Smooth muscle cell of the brain vasculature (primary cell): ENCODE results near the gene HDAC4.

Experiments used
- DNase-seq: peaks from one replicate; pipeline ENCODE4 v3.0.0-alpha.2; 2012; ENCODE audit warnings: low read depth, low spot score

HDAC4 gene

GRCh38 chr2:239204136-239204875 lies 196.5 kb downstream of the HDAC4 start:
- DNase-seq = no peak

- DNase-seq = no peak
Observed at GRCh38 chr2:239203443-239204135, 197.2 kb downstream of the HDAC4 start.

GRCh38 chr2:239202836-239203235 lies 198.0 kb downstream of the HDAC4 start:
- DNase-seq = no peak

- DNase-seq = no peak
Observed at GRCh38 chr2:239202343-239202742, 198.5 kb downstream of the HDAC4 start.

- DNase-seq = no peak
Observed at GRCh38 chr2:239201884-239202283, 198.9 kb downstream of the HDAC4 start.

GRCh38 chr2:239201531-239201876 lies 199.3 kb downstream of the HDAC4 start:
- no peak for DNase-seq

- no peak for DNase-seq
Observed at GRCh38 chr2:239200646-239201530, 199.9 kb downstream of the HDAC4 start.

GRCh38 chr2:239199041-239199768 lies 201.6 kb downstream of the HDAC4 start:
- DNase-seq = peak; percentile 44

GRCh38 chr2:239198221-239198620 lies 202.6 kb downstream of the HDAC4 start:
- DNase-seq = no peak

GRCh38 chr2:239197146-239197545 lies 203.7 kb downstream of the HDAC4 start:
- DNase-seq = no peak

- DNase-seq = no peak
Observed at GRCh38 chr2:239196474-239197021, 204.3 kb downstream of the HDAC4 start.

- no peak for DNase-seq
Observed at GRCh38 chr2:239195992-239196391, 204.8 kb downstream of the HDAC4 start.

- DNase-seq = no peak
Observed at GRCh38 chr2:239195318-239195871, 205.4 kb downstream of the HDAC4 start.

- no peak for DNase-seq
Observed at GRCh38 chr2:239194731-239195317, 206.0 kb downstream of the HDAC4 start.

- no peak for DNase-seq
Observed at GRCh38 chr2:239193925-239194677, 206.7 kb downstream of the HDAC4 start.

GRCh38 chr2:239193401-239193811 lies 207.4 kb downstream of the HDAC4 start:
- DNase-seq = no peak

GRCh38 chr2:239192975-239193374 lies 207.8 kb downstream of the HDAC4 start:
- no peak for DNase-seq

GRCh38 chr2:239192456-239192855 lies 208.4 kb downstream of the HDAC4 start:
- DNase-seq = no peak

- no peak for DNase-seq
Observed at GRCh38 chr2:239190921-239191885, 209.6 kb downstream of the HDAC4 start.
